OCI-LY1 (cell line): Measurements from ENCODE around the gene UNC13A.
A peak's percentile ranks its signal among the peaks of the same experiment; 100 is the strongest.

Source experiments
- H2AFZ ChIP-seq: fragments of 200-600 bp; sonication (generic), shearing (Covaris generic); 2 replicates; pipeline ENCODE4 v1.6.0; 2014; ENCODE audit warnings: antibody characterized with exemption, mild to moderate bottlenecking, low read length
- H3F3A ChIP-seq: fragments of 200-600 bp; sonication (generic), shearing (Covaris generic); 2 replicates; pipeline ENCODE4 v1.6.0; 2014; ENCODE audit warnings: mild to moderate bottlenecking, antibody characterized with exemption, low read length, moderate library complexity; ENCODE audit not compliant: insufficient read depth
- H3K27ac ChIP-seq: fragments of 200-600 bp; sonication (generic); 2 replicates; pipeline ENCODE4 v1.5.1; 2014; ENCODE audit warnings: low read length, mixed run types, mild to moderate bottlenecking, low read depth; ENCODE audit not compliant: poor library complexity, severe bottlenecking
- H3K27me3 ChIP-seq: fragments of 200-600 bp; sonication (generic); 2 replicates; pipeline ENCODE4 v1.6.0; 2014; ENCODE audit warnings: antibody characterized with exemption, mild to moderate bottlenecking, low read length, moderate library complexity; ENCODE audit not compliant: insufficient read depth
- H3K36me3 ChIP-seq: fragments of 200-600 bp; sonication (generic); 2 replicates; pipeline ENCODE4 v1.6.1; 2014; ENCODE audit warnings: mild to moderate bottlenecking, antibody characterized with exemption, low read length, moderate library complexity, mixed read lengths; ENCODE audit not compliant: insufficient read depth
- H3K4me1 ChIP-seq: fragments of 200-600 bp; sonication (generic); 2 replicates; pipeline ENCODE4 v1.5.1; 2014; ENCODE audit warnings: mild to moderate bottlenecking, low read length, moderate library complexity; ENCODE audit not compliant: insufficient read depth, severe bottlenecking
- H3K4me2 ChIP-seq: fragments of 200-600 bp; sonication (generic), shearing (Covaris generic); 2 replicates; pipeline ENCODE4 v1.6.1; 2014; ENCODE audit warnings: low read length
- H3K4me3 ChIP-seq: fragments of 200-600 bp; sonication (generic); 2 replicates; pipeline ENCODE4 v1.5.1; 2014; ENCODE audit warnings: low read length, low read depth, mild to moderate bottlenecking, mixed read lengths; ENCODE audit not compliant: poor library complexity, severe bottlenecking
- H3K79me2 ChIP-seq: fragments of 200-600 bp; shearing (Covaris generic); 2 replicates; pipeline ENCODE4 v1.6.1; 2016; ENCODE audit warnings: mixed run types, low read length, mixed read lengths; ENCODE audit not compliant: insufficient read depth
- H3K9ac ChIP-seq: fragments of 200-600 bp; sonication (generic), shearing (Covaris generic); 2 replicates; pipeline ENCODE4 v1.6.1; 2014; ENCODE audit warnings: mild to moderate bottlenecking, low read length, mixed read lengths
- H3K9me2 ChIP-seq: fragments of 200-600 bp; sonication (generic), shearing (Covaris generic); 2 replicates; pipeline ENCODE4 v1.6.1; 2014; ENCODE audit warnings: low read depth, mild to moderate bottlenecking, low read length, mixed read lengths
- H3K9me3 ChIP-seq: fragments of 200-600 bp; shearing (Covaris generic); 2 replicates; pipeline ENCODE4 v1.6.1; 2014; ENCODE audit warnings: low read length, mixed read lengths
- H4K20me1 ChIP-seq: fragments of 200-600 bp; sonication (generic), shearing (Covaris generic); 2 replicates; pipeline ENCODE4 v1.6.0; 2016; ENCODE audit warnings: mild to moderate bottlenecking, low read length; ENCODE audit not compliant: insufficient read depth
- EZH2 ChIP-seq: fragments of 200-600 bp; sonication (generic), shearing (Covaris generic); IDR thresholded peaks from 2 replicates; pipeline ENCODE4 v1.8.0; 2017; ENCODE audit warnings: borderline replicate concordance, mixed run types, mild to moderate bottlenecking, antibody characterized with exemption, low read length, moderate library complexity, mixed read lengths
- TF ChIP-seq, protein P1 (sequence below): fragments of 200-600 bp; sonication (generic), shearing (Covaris generic); IDR thresholded peaks from 2 replicates; pipeline ENCODE4 v1.5.1; 2017; ENCODE audit warnings: mild to moderate bottlenecking, antibody characterized with exemption, low read length, moderate library complexity, mixed read lengths

UNC13A gene

DNA sequence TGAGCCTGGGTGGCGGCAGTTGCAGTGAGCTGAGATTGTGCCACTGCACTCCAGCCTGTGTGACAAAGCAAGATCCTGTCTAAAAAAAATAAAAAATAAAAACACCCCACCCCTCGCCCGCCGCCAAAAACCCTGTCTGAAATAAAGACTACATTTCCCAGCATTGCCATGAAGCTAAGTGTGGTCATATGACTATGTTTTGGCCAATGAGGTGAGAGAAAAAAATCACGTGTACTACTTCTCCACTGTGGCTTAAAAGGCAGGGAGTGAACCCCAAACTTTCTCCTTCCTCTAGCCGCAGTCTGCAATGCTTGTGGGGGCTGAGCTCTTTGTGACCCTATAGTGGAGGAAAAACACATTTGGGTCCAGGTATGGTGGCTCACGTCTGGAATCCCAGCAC is 77.8 kb downstream of the UNC13A start:
- no peak for TF ChIP-seq EZH2
- TF ChIP-seq, protein P1, sequence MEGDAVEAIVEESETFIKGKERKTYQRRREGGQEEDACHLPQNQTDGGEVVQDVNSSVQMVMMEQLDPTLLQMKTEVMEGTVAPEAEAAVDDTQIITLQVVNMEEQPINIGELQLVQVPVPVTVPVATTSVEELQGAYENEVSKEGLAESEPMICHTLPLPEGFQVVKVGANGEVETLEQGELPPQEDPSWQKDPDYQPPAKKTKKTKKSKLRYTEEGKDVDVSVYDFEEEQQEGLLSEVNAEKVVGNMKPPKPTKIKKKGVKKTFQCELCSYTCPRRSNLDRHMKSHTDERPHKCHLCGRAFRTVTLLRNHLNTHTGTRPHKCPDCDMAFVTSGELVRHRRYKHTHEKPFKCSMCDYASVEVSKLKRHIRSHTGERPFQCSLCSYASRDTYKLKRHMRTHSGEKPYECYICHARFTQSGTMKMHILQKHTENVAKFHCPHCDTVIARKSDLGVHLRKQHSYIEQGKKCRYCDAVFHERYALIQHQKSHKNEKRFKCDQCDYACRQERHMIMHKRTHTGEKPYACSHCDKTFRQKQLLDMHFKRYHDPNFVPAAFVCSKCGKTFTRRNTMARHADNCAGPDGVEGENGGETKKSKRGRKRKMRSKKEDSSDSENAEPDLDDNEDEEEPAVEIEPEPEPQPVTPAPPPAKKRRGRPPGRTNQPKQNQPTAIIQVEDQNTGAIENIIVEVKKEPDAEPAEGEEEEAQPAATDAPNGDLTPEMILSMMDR = no peak

DNA sequence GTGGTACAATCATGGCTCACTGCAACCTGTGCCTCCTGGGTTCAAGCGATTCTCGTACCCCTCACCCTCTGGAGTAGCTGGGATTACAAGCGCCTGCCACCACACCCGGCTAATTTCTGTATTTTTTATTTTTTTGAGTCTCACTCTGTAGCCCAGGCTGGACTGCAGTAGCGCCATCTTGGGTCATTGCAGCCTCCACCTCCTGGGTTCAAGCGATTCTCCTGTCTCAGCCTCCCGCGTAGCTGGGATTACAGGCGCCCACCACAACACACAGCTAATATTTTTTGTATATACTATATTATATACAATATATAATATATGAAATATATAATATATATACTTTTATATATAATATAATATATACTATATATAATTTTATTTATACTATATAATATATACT is 80.2 kb downstream of the UNC13A start:
- H3K27ac ChIP-seq = no peak overlapping the region
- H3K4me3 ChIP-seq = no peak overlapping the region
- H3K9me2 ChIP-seq = no peaks in the 10 kb centered on the region
- no peak overlapping the region for H3K4me2 ChIP-seq
- no peaks in the 10 kb centered on the region for H4K20me1 ChIP-seq
- H3K36me3 ChIP-seq = no peaks in the 10 kb centered on the region
- no peaks in the 10 kb centered on the region for H3F3A ChIP-seq
- H3K79me2 ChIP-seq = no peaks in the 10 kb centered on the region
- no peak overlapping the region for H3K9ac ChIP-seq
- H2AFZ ChIP-seq = no peak overlapping the region
- TF ChIP-seq EZH2 = no peak
- TF ChIP-seq, protein P1 = no peak
- peaks cover 14% of the 10 kb centered on the region for H3K4me1 ChIP-seq
- H3K27me3 ChIP-seq = no peaks in the 10 kb centered on the region
- H3K9me3 ChIP-seq = no peaks in the 10 kb centered on the region

More for the DNA sequence above, 77.8 kb downstream of the UNC13A start:
- Histone ChIP-seq H3K27me3 (no peaks in the 10 kb centered on the region), H4K20me1 (no peaks in the 10 kb centered on the region), H3F3A (no peaks in the 10 kb centered on the region), H2AFZ (no peak overlapping the region), H3K4me1 (peaks cover 13% of the 10 kb centered on the region), H3K9me2 (no peaks in the 10 kb centered on the region), H3K4me3 (no peak overlapping the region), H3K4me2 (no peak overlapping the region), H3K9ac (no peak overlapping the region), H3K79me2 (no peaks in the 10 kb centered on the region), H3K27ac (no peak overlapping the region), H3K36me3 (no peaks in the 10 kb centered on the region), H3K9me3 (no peaks in the 10 kb centered on the region)

DNA sequence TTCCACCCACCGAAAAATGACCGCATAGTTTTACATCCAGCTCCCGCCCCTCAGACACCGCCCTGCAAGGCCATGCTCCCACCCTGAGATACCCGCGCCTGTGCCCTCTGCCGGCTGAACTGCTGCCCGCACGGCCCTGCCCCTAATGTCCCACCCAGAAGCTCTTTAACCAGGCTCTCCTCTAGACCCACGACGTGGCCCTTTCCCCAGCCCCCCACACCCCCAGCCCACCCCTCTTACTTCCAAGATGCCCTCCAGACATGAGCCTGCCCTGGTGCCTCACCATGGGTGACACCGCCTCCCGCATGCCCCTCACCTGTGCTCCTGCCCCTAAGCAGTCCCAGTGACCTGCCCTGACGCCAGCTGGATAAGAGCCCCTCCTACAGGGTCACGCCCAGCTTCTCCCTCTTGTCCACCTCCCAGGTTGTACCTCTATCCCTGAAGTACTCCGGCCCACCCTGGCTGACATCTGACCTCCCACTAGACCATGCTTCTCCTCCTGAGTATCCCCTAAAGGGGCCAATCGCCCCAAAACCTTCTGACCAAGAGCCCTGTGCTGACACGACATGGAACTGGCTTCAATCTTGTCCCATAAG is 81.5 kb downstream of the UNC13A start:
- Histone ChIP-seq H3K9me2 (no peaks in the 10 kb centered on the region), H3K27ac (no peak overlapping the region), H3K4me1 (peaks cover 14% of the 10 kb centered on the region), H2AFZ (no peak overlapping the region), H3K9me3 (no peaks in the 10 kb centered on the region), H4K20me1 (no peaks in the 10 kb centered on the region), H3K4me2 (peak overlapping the region; percentile 73), H3K9ac (no peak overlapping the region; the same call in 1 of the 2 replicates), H3K36me3 (no peaks in the 10 kb centered on the region), H3K79me2 (no peaks in the 10 kb centered on the region), H3K27me3 (no peaks in the 10 kb centered on the region; the same call in 1 of the 2 replicates), H3K4me3 (peak overlapping the region; percentile 60), H3F3A (no peaks in the 10 kb centered on the region)
- no peak for TF ChIP-seq EZH2
- TF ChIP-seq, protein P1 = no peak; the same call in 1 of the 2 replicates
